Astrocyte (in vitro differentiated cells and primary cell): ENCODE measurements around the gene SAV1. TPM values are rescaled to one million over a fixed set of nuclear protein-coding genes. Genes with fewer than 3 reads are reported as not detected.

Experiments
- DNase-seq: peaks from one replicate; pipeline ENCODE4 v3.0.0-alpha.2; 2010; ENCODE audit warnings: low read depth
- FAIRE-seq: peaks from 2 replicates; lab custom pipeline; 2011; peaks lifted over from hg19 to GRCh38; lab: Jason Lieb, UNC
- H2AFZ ChIP-seq: 2 replicates; pipeline ENCODE4 v1.6.0; 2012; ENCODE audit warnings: low read depth, low read length, inconsistent platforms
- H3K27ac ChIP-seq: 2 replicates; pipeline ENCODE4 v1.5.1; 2011; ENCODE audit warnings: low read depth, low read length, inconsistent platforms
- H3K27me3 ChIP-seq: 2 replicates; pipeline ENCODE4 v1.6.0; 2011; ENCODE audit warnings: low read length, inconsistent platforms; ENCODE audit not compliant: insufficient read depth
- H3K36me3 ChIP-seq: 2 replicates; pipeline ENCODE4 v1.5.1; 2011; ENCODE audit warnings: low read length, inconsistent platforms; ENCODE audit not compliant: insufficient read depth
- H3K4me1 ChIP-seq: 2 replicates; pipeline ENCODE4 v1.5.1; 2011; ENCODE audit warnings: low read length, inconsistent platforms; ENCODE audit not compliant: insufficient read depth
- H3K4me2 ChIP-seq: 2 replicates; pipeline ENCODE4 v1.6.0; 2012; ENCODE audit warnings: low read length, inconsistent platforms
- H3K4me3 ChIP-seq: 2 replicates; pipeline ENCODE4 v1.5.1; 2011; ENCODE audit warnings: low read depth, mild to moderate bottlenecking, low read length, inconsistent platforms; ENCODE audit not compliant: insufficient read depth
- H3K79me2 ChIP-seq: 2 replicates; pipeline ENCODE4 v1.6.0; 2012; ENCODE audit warnings: mild to moderate bottlenecking, low read length, inconsistent platforms; ENCODE audit not compliant: insufficient read depth
- H3K9ac ChIP-seq: 2 replicates; pipeline ENCODE4 v1.6.0; 2012; ENCODE audit warnings: mild to moderate bottlenecking, low read length, inconsistent platforms
- H3K9me3 ChIP-seq: 2 replicates; pipeline ENCODE4 v1.5.1; 2012; ENCODE audit warnings: low read depth, mild to moderate bottlenecking, low read length, inconsistent platforms; ENCODE audit not compliant: insufficient read depth
- H4K20me1 ChIP-seq: 2 replicates; pipeline ENCODE4 v1.6.0; 2012; ENCODE audit warnings: low read length, inconsistent platforms; ENCODE audit not compliant: insufficient read depth
- H3K27ac Mint-ChIP-seq: one replicate; pipeline ENCODE4 v1.8.0; 2021; ENCODE audit warnings: mild to moderate bottlenecking, mixed read lengths; ENCODE audit not compliant: unreplicated experiment
- H3K27me3 Mint-ChIP-seq: one replicate; pipeline ENCODE4 v1.8.0; 2021; ENCODE audit warnings: low read depth, mixed read lengths; ENCODE audit not compliant: unreplicated experiment
- H3K36me3 Mint-ChIP-seq: one replicate; pipeline ENCODE4 v1.8.0; 2021; ENCODE audit warnings: low read depth, mixed read lengths; ENCODE audit not compliant: unreplicated experiment
- H3K4me1 Mint-ChIP-seq: one replicate; pipeline ENCODE4 v1.8.0; 2021; ENCODE audit warnings: low read depth, mixed read lengths; ENCODE audit not compliant: unreplicated experiment
- H3K4me3 Mint-ChIP-seq: one replicate; pipeline ENCODE4 v1.8.0; 2021; ENCODE audit warnings: mild to moderate bottlenecking, moderate library complexity, mixed read lengths; ENCODE audit not compliant: unreplicated experiment
- H3K9me3 Mint-ChIP-seq: one replicate; pipeline ENCODE4 v1.8.0; 2021; ENCODE audit warnings: mild to moderate bottlenecking, mixed read lengths; ENCODE audit not compliant: unreplicated experiment
- CTCF ChIP-seq: IDR thresholded peaks from 2 replicates; pipeline ENCODE4 v1.5.1; 2011; ENCODE audit warnings: low read depth, mild to moderate bottlenecking, inconsistent platforms, low read length, moderate library complexity; ENCODE audit not compliant: insufficient read depth
- EZH2 ChIP-seq: IDR thresholded peaks from 2 replicates; pipeline ENCODE4 v1.6.1; 2012; ENCODE audit warnings: mild to moderate bottlenecking, low read length, inconsistent platforms; ENCODE audit not compliant: insufficient read depth
- total RNA-seq: library from RNA; stranded (reverse); gene quantifications from 2 replicates; pipeline ENCODE4 v1.2.1, GENCODE V29; 2021

SAV1 gene
- total RNA-seq, 1 donor from 2014 or later: 26.3 TPM

GRCh38 chr14:50647753-50648152 is 20.4 kb downstream of the SAV1 start:
- Histone ChIP-seq H3K36me3 (peaks cover 2% of the 10 kb centered on the region), H3K4me1 (peaks cover 6% of the 10 kb centered on the region), H3K4me2 (no peak overlapping the region), H3K9ac (no peak overlapping the region), H3K79me2 (peaks cover 30% of the 10 kb centered on the region), H3K9me3 (no peaks in the 10 kb centered on the region), H3K27ac (no peak overlapping the region), H4K20me1 (peaks cover 6% of the 10 kb centered on the region), H3K4me3 (no peak overlapping the region), H3K27me3 (no peaks in the 10 kb centered on the region), H2AFZ (no peak overlapping the region)
- no peaks in the 10 kb centered on the region for H3K4me1 Mint-ChIP-seq
- no peak overlapping the region for H3K27ac Mint-ChIP-seq
- peaks cover 1% of the 10 kb centered on the region for H3K36me3 Mint-ChIP-seq
- no peaks in the 10 kb centered on the region for H3K9me3 Mint-ChIP-seq
- H3K4me3 Mint-ChIP-seq: no peak overlapping the region
- peak; percentile 26 for FAIRE-seq
- DNase-seq: no peak
- no peaks in the 10 kb centered on the region for H3K27me3 Mint-ChIP-seq
- TF ChIP-seq EZH2 (no peak), CTCF (no peak)

GRCh38 chr14:50647282-50647681 is 20.8 kb downstream of the SAV1 start:
- no peak for FAIRE-seq
- Histone ChIP-seq H3K27ac (no peak overlapping the region), H3K9me3 (no peaks in the 10 kb centered on the region), H2AFZ (no peak overlapping the region), H3K9ac (no peak overlapping the region), H3K79me2 (peaks cover 27% of the 10 kb centered on the region), H4K20me1 (peaks cover 4% of the 10 kb centered on the region), H3K36me3 (peaks cover 3% of the 10 kb centered on the region), H3K4me2 (no peak overlapping the region), H3K4me3 (no peak overlapping the region), H3K27me3 (no peaks in the 10 kb centered on the region), H3K4me1 (peaks cover 6% of the 10 kb centered on the region)
- DNase-seq: no peak
- TF ChIP-seq CTCF: no peak
- TF ChIP-seq EZH2: no peak
- H3K4me3 Mint-ChIP-seq: no peak overlapping the region
- no peaks in the 10 kb centered on the region for H3K27me3 Mint-ChIP-seq
- H3K27ac Mint-ChIP-seq: no peak overlapping the region
- no peaks in the 10 kb centered on the region for H3K4me1 Mint-ChIP-seq
- H3K36me3 Mint-ChIP-seq: peaks cover 3% of the 10 kb centered on the region
- no peaks in the 10 kb centered on the region for H3K9me3 Mint-ChIP-seq

GRCh38 chr14:50635141-50635540 is 33.0 kb downstream of the SAV1 start:
- Histone ChIP-seq H3K36me3 (no peaks in the 10 kb centered on the region), H3K9ac (no peak overlapping the region), H3K27ac (no peak overlapping the region), H3K4me3 (no peak overlapping the region), H3K79me2 (no peaks in the 10 kb centered on the region), H4K20me1 (no peaks in the 10 kb centered on the region), H3K9me3 (no peaks in the 10 kb centered on the region), H2AFZ (no peak overlapping the region), H3K27me3 (no peaks in the 10 kb centered on the region), H3K4me2 (no peak overlapping the region), H3K4me1 (no peaks in the 10 kb centered on the region)
- no peaks in the 10 kb centered on the region for H3K27me3 Mint-ChIP-seq
- no peaks in the 10 kb centered on the region for H3K9me3 Mint-ChIP-seq
- no peak overlapping the region for H3K4me3 Mint-ChIP-seq
- no peak overlapping the region for H3K27ac Mint-ChIP-seq
- DNase-seq (no peak), FAIRE-seq (no peak)
- H3K4me1 Mint-ChIP-seq: no peaks in the 10 kb centered on the region
- H3K36me3 Mint-ChIP-seq: peaks cover 2% of the 10 kb centered on the region
- no peak for TF ChIP-seq CTCF
